Skin epidermis (tissue), 12 donors: ENCODE results near the gene ISG20.

Source experiments
- H3K27ac ChIP-seq, 21 experiments: fragments of 200-600 bp; sonication (generic) in 11 of 21; one replicate each; pipeline ENCODE4 v1.5.0; 2020; ENCODE audit warnings: mild to moderate bottlenecking in 3 of 21, inconsistent platforms in 2 of 21, moderate library complexity in 2 of 21
- H3K4me3 ChIP-seq, 7 experiments: fragments of 200-600 bp; sonication (generic) in 2 of 7; one replicate each; pipeline ENCODE4 v1.5.0; 2020; ENCODE audit warnings: inconsistent platforms in 2 of 7, mild to moderate bottlenecking in 2 of 7, moderate library complexity in 1 of 7

ISG20 gene

GRCh38 chr15:88702983-88703382 is 64.2 kb downstream of the ISG20 start:
- no peak overlapping the region for H3K27ac ChIP-seq
- H3K4me3 ChIP-seq: no peak overlapping the region

- Histone ChIP-seq H3K27ac (no peak overlapping the region), H3K4me3 (no peak overlapping the region)
These were observed 64.7 kb downstream of the ISG20 start for GRCh38 chr15:88703533-88703932.

GRCh38 chr15:88704791-88705768 is 66.3 kb downstream of the ISG20 start:
- H3K27ac ChIP-seq: peak overlapping the region in 10 of 21 experiments; percentile 4 to 75 (median 54)

GRCh38 chr15:88705769-88706165 is 67.0 kb downstream of the ISG20 start:
- Histone ChIP-seq H3K4me3 (peak overlapping the region in 4 of 7 experiments; percentile 13 to 40 (median 24)), H3K27ac (peak overlapping the region in 6 of 21 experiments; percentile 6 to 75 (median 48))

More at GRCh38 chr15:88704791-88705768, 66.3 kb downstream of the ISG20 start:
- peak overlapping the region in 6 of 7 experiments; percentile 13 to 40 (median 24) for H3K4me3 ChIP-seq
